LoVo (cell line): Measurements from ENCODE around the gene CDCA7.
"Not testable (repeated sequence)": the region's sequence is repeated elsewhere in the genome, so short reads cannot be mapped to it uniquely, and the experiment has no call there.

Experiments
- DNase-seq: peaks from one replicate; pipeline ENCODE4 v3.0.0-alpha.2; 2016; ENCODE audit warnings: low spot score

CDCA7 gene

DNA sequence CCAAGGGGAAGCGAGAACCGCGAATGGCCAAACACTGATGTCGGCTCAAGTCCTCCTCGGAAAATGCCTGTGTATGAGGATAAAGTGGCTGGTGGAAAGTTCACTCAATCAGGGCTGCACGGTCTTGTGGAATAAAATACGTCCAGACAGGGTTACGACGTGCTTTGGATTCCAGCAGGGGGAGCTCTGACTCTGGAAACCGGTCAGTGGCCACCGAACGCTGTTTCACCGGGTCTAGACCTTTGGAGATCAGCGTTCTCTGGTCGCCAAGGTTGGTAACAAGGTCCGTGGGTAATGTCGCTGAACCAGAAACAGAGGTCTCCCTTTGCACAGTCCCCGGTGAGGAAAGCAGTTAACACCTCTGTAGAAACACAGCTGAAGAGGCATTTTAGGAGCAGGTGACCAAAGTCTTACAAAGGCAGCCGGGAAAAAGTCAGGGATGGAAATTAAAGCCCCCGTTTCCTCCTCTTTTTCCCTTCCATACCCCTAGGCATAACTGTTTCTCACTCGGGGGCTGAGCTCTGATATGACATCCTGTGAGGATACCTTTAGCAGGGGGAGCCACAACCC is 47.8 kb downstream of the CDCA7 start:
- DNase-seq = peak; percentile 90

DNA sequence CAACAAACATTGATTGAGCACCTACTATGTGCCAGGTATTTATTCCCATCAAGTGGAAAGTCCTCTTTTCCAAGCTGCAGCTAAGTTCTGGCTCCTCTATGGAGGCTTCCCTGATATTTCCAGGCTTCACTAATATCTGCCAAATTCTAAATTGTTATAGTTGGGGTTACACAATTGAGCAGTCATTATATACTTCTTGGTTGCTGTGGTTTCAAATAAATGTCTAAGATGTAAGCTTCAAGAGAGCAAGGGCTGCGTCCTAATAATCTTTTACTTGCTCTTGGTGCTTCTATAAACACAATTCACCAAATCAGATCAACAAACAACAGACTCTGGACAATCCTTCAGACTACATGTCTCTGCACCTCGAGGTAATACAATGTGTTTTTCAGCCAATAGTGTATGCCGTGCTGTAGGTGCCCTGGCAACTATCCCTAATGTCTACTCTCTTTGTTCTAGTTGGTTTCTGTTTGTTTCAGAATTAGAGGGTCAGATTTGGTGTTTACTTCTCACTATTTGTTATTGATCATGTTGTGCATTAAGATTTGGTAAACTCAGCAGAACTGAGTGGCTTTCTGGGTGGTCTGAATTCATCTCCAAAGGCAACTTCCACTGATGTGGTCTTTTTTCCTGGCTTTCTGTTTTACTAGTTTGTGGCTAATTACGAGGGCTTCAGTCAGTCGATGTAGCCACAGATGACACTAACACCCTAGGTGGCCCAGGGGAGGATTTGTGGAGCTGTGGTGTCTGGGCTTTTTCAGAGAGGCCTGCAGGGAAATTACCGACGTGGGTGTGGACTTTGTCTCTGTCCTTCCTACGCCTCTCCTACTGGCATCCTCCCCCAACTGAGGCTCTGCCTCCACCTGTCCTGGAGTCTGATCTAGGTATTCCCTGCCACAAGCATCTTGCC is 50.4 kb downstream of the CDCA7 start:
- no peak for DNase-seq

DNA sequence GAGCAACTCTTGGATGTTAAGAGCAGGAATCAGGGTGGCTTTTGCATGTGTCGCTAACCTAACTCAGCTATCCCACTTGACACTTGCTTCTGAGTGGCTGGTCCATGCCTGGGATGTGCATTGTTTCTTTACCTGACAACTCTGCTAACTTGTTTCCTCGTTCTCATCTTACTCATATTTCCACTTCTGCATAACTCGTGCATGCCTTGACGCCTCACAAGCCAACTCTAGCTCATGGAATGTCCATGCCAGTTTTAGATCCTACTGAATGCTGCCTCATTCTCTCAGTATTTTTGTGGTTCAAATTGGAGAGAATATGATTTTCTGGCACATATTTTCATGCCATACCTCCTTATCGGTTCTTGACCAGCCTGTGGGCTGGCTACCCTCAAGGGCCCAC is 52.5 kb downstream of the CDCA7 start:
- DNase-seq = no peak

DNA sequence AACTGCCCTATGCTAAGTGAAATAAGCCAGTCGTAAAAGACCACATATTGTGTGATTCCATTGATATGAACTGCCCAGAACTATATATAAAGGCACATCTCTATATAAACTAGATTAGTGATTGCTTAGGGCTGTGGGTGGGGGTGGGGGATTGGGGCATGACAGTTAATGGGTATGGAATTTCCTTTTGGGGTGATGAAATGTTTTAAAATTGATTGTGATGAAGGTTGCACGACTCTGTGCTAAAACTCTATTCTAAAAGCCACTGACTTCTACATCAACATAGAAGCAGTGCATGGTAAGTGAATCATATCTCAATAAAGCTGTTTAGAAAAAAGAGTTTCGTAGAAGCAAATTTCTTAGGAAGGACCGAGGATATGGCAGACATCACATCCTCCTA is 53.0 kb downstream of the CDCA7 start:
- DNase-seq = no peak

DNA sequence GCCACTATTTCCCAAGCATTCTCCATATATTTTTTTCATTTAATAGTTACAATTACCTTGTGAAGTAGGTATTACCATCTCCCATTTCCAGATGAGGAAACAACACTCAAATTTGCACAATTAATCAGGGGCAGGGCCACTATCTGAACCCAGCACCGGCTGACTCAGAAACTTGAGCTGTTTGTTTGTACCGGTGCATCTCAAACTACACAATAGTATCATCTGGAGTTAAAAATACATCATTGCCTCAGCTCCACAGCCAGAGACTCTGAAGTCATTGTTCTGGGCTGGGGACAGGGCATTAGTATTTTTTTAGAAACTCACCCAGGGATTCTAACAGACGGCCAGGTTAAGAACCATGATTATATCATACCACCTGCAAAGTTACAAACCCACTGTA is 55.9 kb downstream of the CDCA7 start:
- DNase-seq = no peak

DNA sequence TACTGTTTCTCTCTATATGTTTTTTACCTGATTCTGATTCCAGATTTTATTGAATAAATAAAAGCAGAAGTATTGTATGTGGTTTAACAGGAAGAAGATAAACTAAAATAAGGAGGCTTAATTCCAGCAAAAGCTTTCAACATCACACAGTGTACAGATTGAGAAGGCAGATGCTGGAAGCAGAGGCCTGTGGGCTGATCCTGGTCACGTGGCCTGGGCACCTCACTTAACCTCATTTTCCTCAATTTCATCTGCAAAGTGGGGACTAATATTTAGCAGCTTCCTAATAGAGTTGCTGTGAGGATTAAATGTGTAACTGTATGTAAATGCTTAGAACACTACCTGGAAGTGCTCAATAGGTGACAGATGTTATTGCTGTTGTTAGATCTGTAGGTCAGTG is 58.0 kb downstream of the CDCA7 start:
- DNase-seq = no peak

DNA sequence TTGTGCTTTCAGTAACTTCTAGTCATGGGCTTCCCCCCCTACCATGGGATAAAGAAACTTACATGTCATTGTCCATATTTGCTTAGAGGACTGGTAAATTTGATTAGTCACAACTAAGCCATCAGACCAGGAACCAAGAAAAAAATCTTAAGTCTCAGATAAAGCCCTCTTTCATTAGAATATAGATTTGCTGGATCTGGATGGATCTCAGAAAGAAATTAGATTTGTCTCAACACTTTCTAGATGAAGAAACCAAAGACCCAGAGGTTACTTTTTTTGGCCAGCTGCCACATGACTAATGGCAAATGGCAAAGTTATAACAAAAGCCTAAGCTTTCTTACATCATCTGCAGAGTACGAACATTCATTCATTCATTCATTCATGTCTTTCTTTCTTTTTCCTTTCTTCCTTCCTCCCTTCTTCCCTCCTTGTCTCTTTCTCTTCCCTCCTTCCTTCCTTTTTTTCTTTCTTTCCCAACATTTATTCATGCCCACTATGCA is 60.2 kb downstream of the CDCA7 start:
- peak; percentile 27 for DNase-seq

DNA sequence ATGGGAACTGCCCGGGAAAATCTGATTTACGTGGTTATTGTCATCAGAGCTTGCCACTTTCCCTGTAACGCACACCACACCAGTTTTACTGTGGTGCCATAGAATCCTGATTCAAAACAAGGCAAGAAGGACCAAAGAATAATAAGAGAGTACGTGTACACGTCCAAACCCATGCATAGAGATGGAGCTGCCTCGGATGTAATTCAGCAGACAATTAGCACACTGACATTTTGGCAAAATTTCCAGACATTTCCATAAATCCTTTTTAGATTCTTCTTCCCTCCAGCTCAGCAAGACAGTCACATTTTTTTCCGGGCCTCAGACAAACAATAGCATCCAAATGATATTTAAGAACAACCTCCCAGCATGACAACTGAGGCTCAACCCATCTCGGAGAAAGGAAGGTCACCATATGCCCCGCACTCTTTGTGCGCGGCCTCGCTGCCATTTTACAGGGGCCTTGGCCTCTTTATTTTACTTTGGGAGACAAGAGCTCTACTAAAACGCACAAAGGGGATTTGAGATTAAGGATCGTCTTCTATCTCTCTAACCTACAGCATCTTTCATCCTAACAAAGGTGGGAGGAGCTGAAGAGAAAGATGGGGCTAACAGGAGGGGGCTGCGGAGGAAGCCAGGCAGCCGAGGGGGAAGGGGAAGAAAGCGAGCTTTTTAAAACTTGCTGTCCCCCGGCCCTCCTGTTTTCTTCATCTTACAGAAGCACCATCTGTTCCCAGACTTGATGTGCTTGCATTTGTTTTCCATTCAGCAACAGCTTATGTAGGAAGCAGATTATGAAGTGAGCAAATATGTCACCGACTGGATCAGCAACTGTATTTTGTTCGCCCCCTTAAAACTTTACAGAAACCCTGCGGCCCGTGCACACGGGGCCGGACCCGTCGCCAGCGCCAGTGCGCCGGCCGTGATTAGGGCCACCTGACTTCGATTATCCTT is 61.0 kb downstream of the CDCA7 start:
- no peak for DNase-seq

DNA sequence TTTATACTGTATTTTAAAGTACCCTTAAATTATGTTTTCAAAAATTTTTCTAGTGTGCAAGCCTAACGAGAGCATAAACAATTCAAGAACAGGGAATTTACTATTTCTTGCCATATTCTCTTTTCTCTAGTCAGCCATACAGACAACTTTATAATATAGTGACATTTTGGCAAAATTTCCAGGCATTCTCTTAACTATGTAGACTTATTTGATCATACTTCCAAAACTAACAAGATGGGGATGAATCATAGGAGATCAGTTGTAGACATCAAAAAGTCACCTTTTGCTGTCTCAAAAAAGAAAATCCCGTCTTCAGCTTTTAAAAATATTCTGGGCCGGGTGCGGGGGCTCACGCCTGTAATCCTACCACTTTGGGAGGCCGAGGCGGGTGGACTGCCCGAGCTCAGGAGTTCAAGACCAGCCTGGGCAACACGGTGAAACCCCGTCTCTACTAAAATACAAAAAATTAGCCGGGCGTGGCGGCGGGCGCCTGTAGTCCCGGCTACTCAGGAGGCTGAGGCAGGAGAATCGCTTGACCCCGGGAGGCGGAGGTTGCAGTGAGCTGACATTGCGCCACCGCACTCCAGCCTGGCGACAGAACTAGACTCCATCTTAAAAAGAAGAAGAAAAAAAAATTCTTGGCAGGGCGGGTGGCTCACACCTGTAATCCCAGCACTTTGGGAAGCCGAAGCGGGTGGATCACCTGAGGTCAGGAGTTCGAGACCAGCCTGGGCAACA is 61.9 kb downstream of the CDCA7 start:
- not testable (repeated sequence) for DNase-seq

DNA sequence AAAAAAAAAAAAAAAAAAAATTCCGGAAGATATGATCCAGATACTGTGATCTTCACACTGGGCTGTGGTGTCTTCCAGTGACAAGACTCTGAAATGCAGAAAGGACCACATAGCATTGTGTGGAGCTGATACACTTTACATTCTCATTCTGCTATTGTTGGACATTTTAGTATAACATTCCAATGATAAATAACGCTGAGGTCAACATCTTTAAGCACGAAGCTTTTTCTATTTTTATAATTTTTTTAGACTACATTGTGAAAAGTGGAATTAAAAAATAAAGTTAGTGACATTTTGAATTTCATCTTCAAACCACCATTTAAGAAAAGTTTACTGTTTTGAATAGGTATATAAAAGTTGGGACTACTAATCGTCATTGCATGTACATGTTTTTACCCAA is 62.7 kb downstream of the CDCA7 start:
- DNase-seq = no peak

DNA sequence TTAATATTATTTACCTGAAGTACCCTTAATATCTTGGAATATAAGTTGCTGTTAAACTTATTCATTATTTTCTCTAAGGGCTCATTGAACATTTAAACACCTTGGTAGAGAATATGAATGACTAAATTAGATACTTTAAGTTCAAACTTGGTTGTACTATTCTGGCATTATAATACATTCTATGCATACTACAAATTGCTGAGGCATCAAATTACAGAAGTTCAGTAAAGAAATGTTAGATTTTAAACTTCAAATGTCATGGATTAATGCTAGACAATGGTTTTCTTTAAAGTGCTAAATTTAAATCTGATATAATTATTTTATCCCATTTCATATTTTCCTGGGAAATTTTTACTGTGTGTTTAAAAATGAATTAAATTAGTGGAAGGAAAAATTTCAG is 63.1 kb downstream of the CDCA7 start:
- DNase-seq = no peak
